Measurements from ENCODE around the gene CMSS1. TPM values are rescaled to one million over a fixed set of nuclear protein-coding genes. Genes with fewer than 3 reads are reported as not detected.
A peak's percentile ranks its signal among the peaks of the same experiment; 100 is the strongest.

Gene CMSS1
- total and polyA plus RNA-seq, 7 experiments from 2014 or later: 14.9 to 47.7 (median 18.4) TPM

DNA sequence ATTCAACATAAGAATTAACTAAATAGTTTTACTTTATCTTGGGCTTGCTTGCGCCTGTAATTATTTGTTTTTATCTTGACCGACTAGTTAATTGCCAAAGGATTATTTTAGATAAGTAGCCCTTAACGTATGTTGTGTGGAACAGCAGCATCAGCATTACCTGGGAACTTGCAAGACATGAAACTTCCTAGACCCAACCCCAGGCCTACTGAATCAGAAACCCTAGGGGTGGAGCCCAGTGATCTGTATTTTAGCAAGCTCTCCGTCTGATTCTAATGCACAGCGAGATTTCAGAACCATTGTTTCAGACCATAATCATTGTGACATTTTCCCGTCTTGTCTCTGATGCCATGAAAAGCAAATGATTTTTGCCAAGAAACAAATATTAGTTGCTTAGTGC is 265.5 kb downstream of the CMSS1 start:
- no peaks in the 10 kb centered on the region for H3K9me3 ChIP-seq (ENCODE audit: control insufficient read depth in 2 of 3, low read length in 3 of 3)
- H3K27ac Mint-ChIP-seq: no peak overlapping the region
- no peak for DNase-seq
- peaks cover 0 to 3% (median 0%) of the 10 kb centered on the region in 5 donors for H3K27me3 Mint-ChIP-seq
- H3K27ac ChIP-seq (ENCODE audit: low read depth, low read length): no peak overlapping the region
- H3K36me3 ChIP-seq (ENCODE audit: control insufficient read depth in 2 of 3, insufficient read depth in 3 of 3, low read length in 3 of 3): no peaks in the 10 kb centered on the region
- H3K4me3 ChIP-seq (ENCODE audit: low read length): no peak overlapping the region
- peaks cover 0 to 24% (median 8%) of the 10 kb centered on the region in 5 donors for H3K36me3 Mint-ChIP-seq
- no peaks in the 10 kb centered on the region for H3K27me3 ChIP-seq (ENCODE audit: control insufficient read depth in 2 of 2, insufficient read depth in 2 of 2, low read length in 2 of 2)
- H3K4me1 ChIP-seq (ENCODE audit: control insufficient read depth in 2 of 2, insufficient read depth in 2 of 2, low read length in 2 of 2): no peaks in the 10 kb centered on the region
- no peaks in the 10 kb centered on the region for H3K9me3 Mint-ChIP-seq
- H3K4me1 Mint-ChIP-seq: peaks cover 0 to 31% (median 0%) of the 10 kb centered on the region in 7 donors
- no peak for ATAC-seq
- intact Hi-C loops (cut with micrococcal nuclease): no loop called here
- ChIA-PET CTCF (no interaction called here), POLR2A (no interaction called here)
- H3K4me3 Mint-ChIP-seq: no peak overlapping the region

DNA sequence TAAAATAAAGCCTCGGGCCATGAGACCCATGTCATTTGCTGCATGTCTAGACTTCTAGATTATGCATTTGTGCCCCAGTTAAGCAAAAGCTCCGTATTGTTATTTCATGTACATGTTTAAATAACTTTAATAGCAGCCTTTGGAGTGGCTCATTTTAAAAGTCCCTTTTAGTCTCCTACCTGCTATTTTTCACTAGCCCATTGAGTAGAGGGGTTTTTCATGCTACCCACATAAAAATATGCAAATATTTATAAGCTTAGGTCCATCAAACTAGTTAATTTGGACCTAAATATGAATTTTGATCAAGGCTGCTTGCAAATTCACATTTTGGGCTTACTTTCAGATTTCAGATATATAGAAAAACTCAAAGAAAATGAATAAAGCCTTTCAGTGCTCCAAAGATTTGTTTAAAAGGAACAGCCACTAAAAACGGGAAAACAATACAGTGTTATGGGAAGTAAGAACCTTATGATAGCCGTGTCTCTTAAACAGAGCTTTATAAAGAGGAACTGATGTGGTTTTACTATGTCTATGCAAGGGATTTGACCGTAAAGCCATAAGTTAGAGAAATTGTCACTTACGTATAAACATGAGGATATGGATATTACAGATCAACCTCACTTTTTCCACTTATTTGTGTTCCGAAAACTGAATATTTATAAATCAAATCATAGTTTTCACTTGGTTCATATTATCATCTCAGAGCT is 266.6 kb downstream of the CMSS1 start:
- H3K9me3 Mint-ChIP-seq: no peaks in the 10 kb centered on the region
- ChIA-PET CTCF (interaction anchor here (0.6 kb wide), 1 partner anchor 593 kb away, joined by 4 read pairs; no protein-coding TSS in a partner anchor), POLR2A (no interaction called here)
- Histone ChIP-seq H3K9me3 (ENCODE audit: control insufficient read depth in 2 of 3, low read length in 3 of 3) (no peaks in the 10 kb centered on the region), H3K27me3 (ENCODE audit: control insufficient read depth in 2 of 2, insufficient read depth in 2 of 2, low read length in 2 of 2) (no peaks in the 10 kb centered on the region), H3K4me3 (ENCODE audit: low read length) (no peak overlapping the region), H3K4me1 (ENCODE audit: control insufficient read depth in 2 of 2, insufficient read depth in 2 of 2, low read length in 2 of 2) (no peaks in the 10 kb centered on the region), H3K36me3 (ENCODE audit: control insufficient read depth in 2 of 3, insufficient read depth in 3 of 3, low read length in 3 of 3) (no peaks in the 10 kb centered on the region), H3K27ac (ENCODE audit: low read depth, low read length) (no peak overlapping the region)
- DNase-seq: no peak
- no peak overlapping the region for H3K4me3 Mint-ChIP-seq
- no peak overlapping the region for H3K27ac Mint-ChIP-seq
- peak; percentile 60 for ATAC-seq
- H3K27me3 Mint-ChIP-seq: peaks cover 0 to 3% (median 0%) of the 10 kb centered on the region in 5 donors
- H3K36me3 Mint-ChIP-seq: peaks cover 0 to 24% (median 12%) of the 10 kb centered on the region in 5 donors
- H3K4me1 Mint-ChIP-seq: peaks cover 0 to 38% (median 0%) of the 10 kb centered on the region in 7 donors
- intact Hi-C loops (cut with micrococcal nuclease): no loop called here

DNA sequence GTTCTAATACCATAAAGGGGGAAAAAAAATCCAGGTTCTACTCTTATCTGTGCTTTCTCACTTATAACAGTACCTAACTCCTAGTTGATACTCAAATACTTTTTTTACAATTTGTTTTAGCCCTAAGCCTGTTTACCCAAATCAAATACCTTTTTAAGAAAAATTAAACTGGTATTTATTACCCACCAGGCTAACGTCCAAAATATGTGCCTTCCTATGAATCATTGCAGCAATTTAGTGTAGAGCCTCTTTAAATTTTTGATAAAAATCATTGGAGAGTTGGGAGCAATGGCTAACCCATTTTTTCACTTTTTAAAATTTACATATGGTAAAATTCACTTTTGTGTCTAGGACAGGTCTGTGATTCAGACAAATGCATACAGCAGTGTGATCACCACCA is 268.7 kb downstream of the CMSS1 start:
- H3K4me3 ChIP-seq (ENCODE audit: low read length): no peak overlapping the region
- H3K36me3 ChIP-seq (ENCODE audit: control insufficient read depth in 2 of 3, insufficient read depth in 3 of 3, low read length in 3 of 3): no peaks in the 10 kb centered on the region
- H3K27ac ChIP-seq (ENCODE audit: low read depth, low read length): no peak overlapping the region
- POLR2A ChIA-PET: no interaction called here
- Mint-ChIP-seq H3K27ac (no peak overlapping the region), H3K27me3 (peaks cover 0 to 3% (median 0%) of the 10 kb centered on the region in 5 donors), H3K4me3 (no peak overlapping the region), H3K36me3 (peaks cover 0 to 16% (median 8%) of the 10 kb centered on the region in 5 donors), H3K4me1 (peaks cover 0 to 53% (median 0%) of the 10 kb centered on the region in 7 donors), H3K9me3 (no peaks in the 10 kb centered on the region)
- CTCF ChIA-PET: no interaction called here
- H3K9me3 ChIP-seq (ENCODE audit: control insufficient read depth in 2 of 3, low read length in 3 of 3): no peaks in the 10 kb centered on the region
- no peak for ATAC-seq
- no peaks in the 10 kb centered on the region for H3K27me3 ChIP-seq (ENCODE audit: control insufficient read depth in 2 of 2, insufficient read depth in 2 of 2, low read length in 2 of 2)
- no peaks in the 10 kb centered on the region for H3K4me1 ChIP-seq (ENCODE audit: control insufficient read depth in 2 of 2, insufficient read depth in 2 of 2, low read length in 2 of 2)
- intact Hi-C loops (cut with micrococcal nuclease): loop anchor here in 1 of 2 donors (5.0 kb wide), 1 partner anchor 126 kb away; no protein-coding TSS in a partner anchor
- no peak for DNase-seq

DNA sequence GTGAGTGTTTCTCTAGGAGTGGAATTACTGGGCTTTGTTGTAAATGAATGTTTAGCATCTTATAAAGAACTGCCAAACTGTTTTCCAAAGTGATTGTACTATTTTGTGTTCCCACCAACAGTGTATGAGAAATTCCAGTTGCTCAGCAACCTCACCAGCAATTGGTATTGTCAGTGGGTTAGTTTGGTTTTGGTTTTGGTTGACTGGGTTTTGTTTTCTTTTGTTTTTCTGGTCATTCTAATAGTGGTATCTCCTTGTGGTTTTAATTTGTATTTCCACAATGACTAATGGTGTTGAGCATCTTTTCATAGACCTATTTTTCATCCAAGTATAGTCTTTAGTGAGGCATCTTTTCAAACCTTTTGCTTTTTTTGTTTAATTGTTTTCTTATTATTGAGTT is 269.5 kb downstream of the CMSS1 start:
- ATAC-seq: peak; percentile 27
- CTCF ChIA-PET: no interaction called here

DNA sequence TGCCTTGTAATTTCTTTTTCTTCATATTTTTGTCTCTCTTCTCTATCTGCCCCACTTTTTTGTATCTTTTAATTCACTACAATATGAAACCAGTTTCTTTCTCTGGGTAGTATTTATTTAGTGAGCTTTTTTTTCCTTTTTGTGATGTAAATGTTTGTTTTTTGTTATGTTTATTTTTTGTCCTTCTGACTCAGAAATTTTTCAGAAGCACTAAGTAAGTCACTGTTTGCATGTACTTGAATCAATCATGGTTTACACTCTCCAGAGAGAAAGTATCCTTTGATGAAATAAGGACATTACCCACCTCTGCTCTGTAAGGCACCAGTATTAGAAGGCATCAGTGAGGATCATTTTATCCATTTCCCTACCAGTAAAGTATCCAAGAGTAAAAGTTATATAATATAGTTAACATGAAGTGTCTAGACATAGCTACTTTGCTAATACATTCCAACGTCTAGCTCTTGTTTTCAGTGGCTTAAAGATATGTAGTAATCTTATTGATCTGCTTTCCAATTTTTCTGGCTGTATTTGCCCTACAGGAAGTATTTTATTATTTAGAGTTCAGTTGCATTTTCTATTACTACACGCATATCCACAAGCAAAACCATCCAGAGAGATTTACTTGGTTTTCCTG is 271.2 kb downstream of the CMSS1 start:
- DNase-seq (no peak), ATAC-seq (no peak)
- H3K9me3 Mint-ChIP-seq: no peaks in the 10 kb centered on the region
- H3K27ac Mint-ChIP-seq: peak overlapping the region in 1 of 9 donors; percentile 74
- intact Hi-C loops (cut with micrococcal nuclease): loop anchor here in 1 of 2 donors (5.0 kb wide), 1 partner anchor 123 kb away; no protein-coding TSS in a partner anchor
- H3K27me3 Mint-ChIP-seq: peaks cover 0 to 3% (median 0%) of the 10 kb centered on the region in 5 donors
- Histone ChIP-seq H3K27me3 (ENCODE audit: control insufficient read depth in 2 of 2, insufficient read depth in 2 of 2, low read length in 2 of 2) (no peaks in the 10 kb centered on the region), H3K4me1 (ENCODE audit: control insufficient read depth in 2 of 2, insufficient read depth in 2 of 2, low read length in 2 of 2) (no peaks in the 10 kb centered on the region), H3K4me3 (ENCODE audit: low read length) (no peak overlapping the region), H3K27ac (ENCODE audit: low read depth, low read length) (no peak overlapping the region), H3K36me3 (ENCODE audit: control insufficient read depth in 2 of 3, insufficient read depth in 3 of 3, low read length in 3 of 3) (no peaks in the 10 kb centered on the region), H3K9me3 (ENCODE audit: control insufficient read depth in 2 of 3, low read length in 3 of 3) (no peaks in the 10 kb centered on the region)
- peak overlapping the region in 1 of 10 donors; percentile 19 for H3K4me3 Mint-ChIP-seq
- CTCF ChIA-PET: interaction anchor here (0.6 kb wide), 1 partner anchor 86 kb away, joined by 4 read pairs; no protein-coding TSS in a partner anchor
- POLR2A ChIA-PET: no interaction called here
- H3K36me3 Mint-ChIP-seq: peaks cover 0 to 10% (median 3%) of the 10 kb centered on the region in 5 donors
- peaks cover 0 to 39% (median 0%) of the 10 kb centered on the region in 7 donors for H3K4me1 Mint-ChIP-seq

More for the DNA sequence above, 269.5 kb downstream of the CMSS1 start:
- Histone ChIP-seq H3K4me3 (ENCODE audit: low read length) (no peak overlapping the region), H3K4me1 (ENCODE audit: control insufficient read depth in 2 of 2, insufficient read depth in 2 of 2, low read length in 2 of 2) (no peaks in the 10 kb centered on the region), H3K36me3 (ENCODE audit: control insufficient read depth in 2 of 3, insufficient read depth in 3 of 3, low read length in 3 of 3) (no peaks in the 10 kb centered on the region), H3K9me3 (ENCODE audit: control insufficient read depth in 2 of 3, low read length in 3 of 3) (no peaks in the 10 kb centered on the region), H3K27me3 (ENCODE audit: control insufficient read depth in 2 of 2, insufficient read depth in 2 of 2, low read length in 2 of 2) (no peaks in the 10 kb centered on the region), H3K27ac (ENCODE audit: low read depth, low read length) (no peak overlapping the region)
- H3K27me3 Mint-ChIP-seq: peaks cover 0 to 3% (median 0%) of the 10 kb centered on the region in 5 donors
- POLR2A ChIA-PET: no interaction called here
- H3K4me1 Mint-ChIP-seq: peaks cover 0 to 49% (median 0%) of the 10 kb centered on the region in 7 donors
- no peak overlapping the region for H3K4me3 Mint-ChIP-seq
- peaks cover 0 to 15% (median 7%) of the 10 kb centered on the region in 5 donors for H3K36me3 Mint-ChIP-seq
- intact Hi-C loops (cut with micrococcal nuclease): loop anchor here in 1 of 2 donors (1.0 to 5.0 kb wide), 2 partner anchors 15 to 125 kb away; no protein-coding TSS in a partner anchor
- peak overlapping the region in 1 of 9 donors; percentile 54 for H3K27ac Mint-ChIP-seq
- DNase-seq: no peak
- H3K9me3 Mint-ChIP-seq: no peaks in the 10 kb centered on the region

DNA sequence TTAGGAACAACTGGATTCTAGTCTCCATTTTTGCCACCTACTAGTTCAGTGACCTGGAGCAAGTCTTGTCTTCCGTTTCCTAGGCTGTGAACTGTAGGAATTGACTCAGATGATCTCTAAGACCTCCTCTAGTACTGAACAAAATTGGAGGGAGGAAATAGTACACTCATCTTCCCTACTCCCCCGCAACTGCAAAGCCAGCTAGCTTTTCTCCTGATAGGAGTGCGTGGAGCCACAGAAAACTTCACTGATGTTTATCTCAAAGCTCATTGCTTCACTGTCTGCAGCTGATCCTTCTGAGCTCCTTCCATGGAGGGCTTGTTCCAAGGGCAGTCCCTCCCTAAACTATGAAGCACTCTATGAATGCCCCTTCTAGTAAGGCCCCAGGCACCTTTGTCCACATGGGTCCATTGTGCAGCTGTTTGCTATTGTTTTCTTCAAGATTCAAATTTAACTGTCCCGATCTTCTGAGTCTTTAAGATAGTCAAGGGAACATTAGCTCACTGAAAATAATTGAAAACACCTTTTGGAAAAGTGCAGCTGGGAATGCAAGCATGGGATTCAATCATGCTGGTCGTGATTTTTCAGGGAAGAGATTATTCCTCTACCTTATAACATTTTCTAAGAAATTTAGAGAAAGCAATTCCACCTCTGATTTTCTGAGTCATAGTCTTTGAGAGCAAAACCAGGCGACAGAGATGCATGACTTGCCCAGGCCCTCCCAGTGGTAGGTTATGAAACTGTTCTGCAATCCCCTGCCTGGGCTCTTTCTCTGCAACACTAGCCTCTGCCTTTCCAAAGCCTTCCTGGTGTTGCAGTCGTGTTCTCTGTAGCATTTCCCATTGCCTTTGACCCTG is 272.4 kb downstream of the CMSS1 start:
- no peaks in the 10 kb centered on the region for H3K4me1 ChIP-seq (ENCODE audit: control insufficient read depth in 2 of 2, insufficient read depth in 2 of 2, low read length in 2 of 2)
- intact Hi-C loops (cut with micrococcal nuclease): loop anchor here in 1 of 2 donors (1.0 to 5.0 kb wide), 2 partner anchors 21 to 122 kb away; no protein-coding TSS in a partner anchor
- H3K27ac Mint-ChIP-seq: peak overlapping the region in 1 of 9 donors; percentile 34
- no peak overlapping the region for H3K27ac ChIP-seq (ENCODE audit: low read depth, low read length)
- no peak overlapping the region for H3K4me3 ChIP-seq (ENCODE audit: low read length)
- ChIA-PET CTCF (no interaction called here), POLR2A (no interaction called here)
- H3K36me3 ChIP-seq (ENCODE audit: control insufficient read depth in 2 of 3, insufficient read depth in 3 of 3, low read length in 3 of 3): no peaks in the 10 kb centered on the region
- peak overlapping the region in 1 of 10 donors; percentile 36 for H3K4me3 Mint-ChIP-seq
- no peaks in the 10 kb centered on the region for H3K9me3 ChIP-seq (ENCODE audit: control insufficient read depth in 2 of 3, low read length in 3 of 3)
- H3K27me3 Mint-ChIP-seq: peaks cover 0 to 3% (median 0%) of the 10 kb centered on the region in 5 donors
- H3K4me1 Mint-ChIP-seq: peaks cover 0 to 36% (median 0%) of the 10 kb centered on the region in 7 donors
- ATAC-seq (peak; percentile 63), DNase-seq (no peak)
- H3K27me3 ChIP-seq (ENCODE audit: control insufficient read depth in 2 of 2, insufficient read depth in 2 of 2, low read length in 2 of 2): no peaks in the 10 kb centered on the region
- no peaks in the 10 kb centered on the region for H3K9me3 Mint-ChIP-seq
- peaks cover 0 to 10% (median 3%) of the 10 kb centered on the region in 5 donors for H3K36me3 Mint-ChIP-seq

Data from naive thymus-derived CD4-positive, alpha-beta T cell (primary cell).